Left kidney (tissue), 2 donors: ENCODE data around the gene LEPROT. TPM values are rescaled to one million over a fixed set of nuclear protein-coding genes. Genes with fewer than 3 reads are reported as not detected.
"Not testable (repeated sequence)": the region's sequence is repeated elsewhere in the genome, so short reads cannot be mapped to it uniquely, and the experiment has no call there.

ENCODE experiments used
- DNase-seq: peaks from one replicate; pipeline ENCODE4 v3.0.0-alpha.2; 2013
- polyA plus RNA-seq: library from polyadenylated mRNA; unstranded; fragments of 120-200 nt; gene quantifications from one replicate; pipeline ENCODE4 v1.2.1, GENCODE V29; 2013; ENCODE audit not compliant: insufficient read length

The LEPROT gene
- polyA plus RNA-seq, 1 donor, result 165 TPM

DNA sequence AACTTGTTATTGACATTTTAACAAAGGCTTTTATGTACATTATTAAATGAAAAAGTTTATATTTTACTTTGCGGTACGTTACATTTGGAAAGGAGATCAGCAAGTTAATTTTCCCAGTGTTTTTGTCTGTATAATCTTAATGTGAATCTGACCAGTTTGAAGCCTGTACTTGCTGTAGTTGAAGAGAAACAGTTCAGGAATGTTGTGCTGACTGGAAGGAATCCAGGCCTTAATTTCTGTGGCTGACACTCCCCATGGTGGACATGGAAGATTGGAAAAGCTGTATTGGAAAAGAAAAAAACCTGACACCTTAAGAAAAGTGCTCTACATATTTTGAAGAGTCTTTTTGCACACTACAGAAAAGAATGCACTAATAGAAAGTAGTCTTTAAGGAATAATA is 15.5 kb downstream of the LEPROT start:
- no peak for DNase-seq

GRCh38 chr1:65437616-65438015 is 17.1 kb downstream of the LEPROT start:
- no peak for DNase-seq

- DNase-seq, result no peak
Observed at GRCh38 chr1:65440322-65440900, 19.9 kb downstream of the LEPROT start.

GRCh38 chr1:65440915-65441314 is 20.4 kb downstream of the LEPROT start:
- no peak for DNase-seq

DNA sequence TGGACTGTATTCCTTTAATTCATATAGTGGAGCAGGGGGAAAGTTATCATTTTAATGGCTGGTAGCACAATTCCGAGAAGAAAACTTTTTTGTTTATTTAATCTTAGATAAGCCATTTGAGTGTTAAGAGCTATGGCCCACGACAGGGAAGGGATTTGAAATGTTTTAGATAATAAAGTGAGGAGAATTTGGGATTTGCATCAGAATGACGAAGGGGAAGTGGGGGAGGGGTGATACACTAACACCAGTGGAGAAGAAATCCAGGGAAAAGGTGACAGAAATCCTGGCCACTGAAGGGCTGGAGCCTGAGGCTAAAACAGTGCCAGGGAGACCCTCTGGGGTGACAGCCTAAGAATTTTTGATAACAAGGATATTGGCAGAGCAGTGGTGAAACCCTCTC is 21.0 kb downstream of the LEPROT start:
- no peak for DNase-seq

DNA sequence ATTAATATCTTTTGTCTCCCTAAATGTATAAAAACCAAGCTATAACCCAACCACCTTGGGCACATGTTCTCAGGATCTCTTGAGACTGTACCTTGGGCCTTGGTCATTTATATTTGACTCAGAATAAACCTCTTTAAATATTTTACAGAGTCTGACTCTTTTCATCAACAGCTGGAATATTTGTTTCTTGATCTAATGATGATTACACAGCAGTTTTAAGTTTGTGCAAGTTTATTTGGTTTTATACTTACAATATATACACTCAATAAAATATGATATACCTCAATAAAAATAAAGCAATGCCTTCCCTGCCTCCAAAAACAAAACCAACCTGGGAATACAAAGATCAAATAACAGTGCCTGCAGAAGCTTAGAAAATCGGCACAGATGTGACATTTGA is 22.0 kb downstream of the LEPROT start:
- no peak for DNase-seq

GRCh38 chr1:65443647-65444046 is 23.2 kb downstream of the LEPROT start:
- no peak for DNase-seq

- DNase-seq, result no peak
Observed at GRCh38 chr1:65444128-65444640, 23.7 kb downstream of the LEPROT start.

DNA sequence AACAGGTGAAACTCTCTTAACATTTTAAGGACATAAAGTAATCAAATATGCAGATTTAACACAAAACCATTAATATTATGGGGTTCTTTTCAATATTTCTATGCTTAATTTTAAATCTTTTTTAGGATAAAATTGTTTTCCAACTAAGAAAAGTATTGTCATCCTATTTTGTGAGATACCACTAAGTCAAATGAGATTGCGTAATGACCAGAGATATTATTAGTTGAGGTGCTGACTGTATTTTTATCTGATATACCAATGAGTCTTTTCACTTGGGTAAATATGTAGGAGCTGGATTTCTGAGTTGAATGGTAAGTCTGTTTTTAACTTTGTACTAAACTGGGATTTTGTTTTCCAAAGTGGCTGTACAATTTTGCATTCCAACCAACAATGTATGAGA is 25.4 kb downstream of the LEPROT start:
- DNase-seq, result no peak

DNA sequence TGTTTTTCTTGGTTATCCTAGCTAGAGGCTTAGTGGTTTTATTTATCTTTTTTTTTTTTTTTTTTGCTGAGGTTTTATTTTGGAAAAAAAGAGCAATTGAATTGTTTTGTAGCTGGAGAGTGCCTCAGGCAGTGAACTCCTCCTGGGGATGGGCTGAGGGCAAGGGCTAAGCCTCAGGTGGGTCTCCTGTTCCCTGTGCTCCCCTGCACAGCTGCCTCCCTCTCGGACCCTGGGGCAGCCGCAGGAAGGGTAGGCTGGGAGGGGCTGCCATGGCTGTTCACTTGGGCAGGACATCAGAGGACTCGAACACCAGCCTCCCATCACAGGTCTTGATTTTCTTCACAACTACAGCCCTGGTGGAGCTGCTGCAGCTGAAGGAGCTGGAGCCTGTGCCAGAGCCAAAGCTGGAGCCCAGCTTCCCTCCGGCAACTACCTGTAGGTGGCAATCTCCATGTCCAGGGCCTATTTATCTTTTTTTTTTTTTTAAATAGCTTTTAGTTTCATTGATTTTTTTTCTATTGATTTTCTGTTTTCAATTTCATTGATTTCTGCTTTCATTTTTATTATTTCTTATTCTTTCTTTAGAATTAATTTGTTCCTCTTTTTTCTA is 28.9 kb downstream of the LEPROT start:
- DNase-seq, result no peak

GRCh38 chr1:65455678-65456077 is 35.2 kb downstream of the LEPROT start:
- DNase-seq, result not testable (repeated sequence)

DNA sequence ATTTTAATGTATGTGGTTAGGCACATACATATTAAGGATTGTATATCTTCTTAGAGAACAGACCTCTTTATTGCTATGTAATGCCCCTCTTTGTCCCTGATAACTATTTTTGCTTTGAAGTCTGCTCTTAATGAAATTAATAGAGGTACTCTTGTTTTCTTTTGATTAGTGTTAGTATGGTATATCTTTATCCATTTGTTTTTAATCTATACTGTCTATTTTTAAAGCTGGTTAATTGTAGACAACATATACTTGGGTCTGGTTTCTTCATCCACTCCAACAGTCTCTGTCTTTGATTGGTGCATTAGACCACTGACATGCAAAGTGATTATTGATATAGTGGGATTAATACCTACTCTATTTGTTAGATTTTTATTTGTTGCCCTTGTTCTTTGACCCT is 36.0 kb downstream of the LEPROT start:
- DNase-seq, result no peak

GRCh38 chr1:65457868-65458267 is 37.4 kb downstream of the LEPROT start:
- no peak for DNase-seq

- no peak for DNase-seq
Observed at GRCh38 chr1:65458730-65459396, 38.4 kb downstream of the LEPROT start.

- DNase-seq, result no peak
Observed at GRCh38 chr1:65459397-65459768, 38.9 kb downstream of the LEPROT start.

GRCh38 chr1:65465837-65466236 is 45.4 kb downstream of the LEPROT start:
- not testable (repeated sequence) for DNase-seq

DNA sequence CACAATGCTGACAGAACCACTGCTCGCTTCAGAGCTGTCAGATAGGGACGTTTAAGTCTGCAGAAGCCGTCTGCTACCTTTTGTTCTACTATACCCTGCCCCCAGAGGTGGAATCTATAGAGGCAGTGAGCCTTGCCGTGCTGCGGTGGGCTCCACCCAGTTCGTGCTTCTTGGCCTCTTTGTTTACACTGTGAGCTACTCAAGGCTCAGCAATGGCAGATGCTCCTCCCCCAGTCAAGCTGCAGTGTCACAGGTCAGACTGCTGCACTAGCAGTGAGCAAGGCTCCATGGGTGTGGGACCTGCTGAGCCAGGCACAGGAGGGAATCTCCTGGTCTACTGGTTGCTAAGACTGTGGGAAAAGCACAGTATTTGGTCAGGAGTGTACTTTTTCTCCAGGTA is 47.1 kb downstream of the LEPROT start:
- DNase-seq, result no peak

DNA sequence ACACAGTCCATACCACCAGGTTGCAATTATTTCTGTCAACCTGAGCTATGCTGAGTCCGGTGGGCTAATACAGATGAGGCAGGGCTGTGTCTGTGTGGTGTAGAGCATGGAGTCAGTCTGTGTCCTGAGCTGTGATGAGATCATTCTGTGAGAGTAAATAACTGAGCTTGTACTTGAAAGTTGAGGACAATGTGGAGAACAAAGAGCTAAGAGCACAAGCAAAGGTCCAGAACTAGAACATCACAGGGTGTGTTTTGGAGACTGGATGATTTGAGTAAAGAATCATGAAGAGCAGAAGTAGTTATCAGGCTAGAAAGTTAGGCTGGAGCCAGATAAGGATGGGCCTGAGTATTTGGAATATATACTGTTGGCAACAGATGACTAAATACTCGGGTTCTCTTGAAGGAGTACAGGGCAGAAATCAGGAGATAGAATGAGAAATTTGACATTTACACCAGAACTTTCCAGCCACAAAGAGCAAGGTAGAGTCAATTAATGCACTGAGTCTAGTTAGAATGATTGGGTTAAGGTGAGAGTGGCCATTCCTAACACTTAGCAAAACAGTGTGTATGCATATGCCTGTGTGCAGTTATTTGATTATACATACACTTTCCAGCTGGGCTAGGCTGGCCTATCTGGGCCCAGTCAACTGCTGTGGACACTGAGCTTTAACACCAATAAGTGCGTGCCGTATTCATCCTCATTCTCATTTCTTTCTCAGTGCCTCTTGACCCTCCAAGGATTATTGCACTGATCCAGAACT is 48.8 kb downstream of the LEPROT start:
- no peak for DNase-seq

GRCh38 chr1:65469889-65470340 is 49.4 kb downstream of the LEPROT start:
- no peak for DNase-seq

DNA sequence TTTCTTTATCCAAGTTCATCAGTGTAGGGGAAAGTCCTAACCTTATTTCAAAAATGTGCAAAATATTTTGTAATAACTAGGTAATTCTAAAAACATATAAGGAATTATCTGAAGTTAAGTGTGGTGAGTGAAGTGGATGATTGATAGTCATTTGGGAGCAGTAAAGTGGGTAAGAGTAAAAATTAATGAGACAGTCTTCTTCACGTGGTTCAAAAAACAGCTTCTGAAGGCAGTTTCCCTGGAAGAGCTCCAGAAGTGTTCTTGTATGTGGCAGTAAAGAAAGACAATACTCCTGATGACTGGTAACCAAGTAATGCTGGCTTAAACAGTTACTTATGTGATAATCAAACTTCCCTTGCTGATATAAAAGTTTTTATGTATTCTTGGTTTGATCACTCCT is 50.3 kb downstream of the LEPROT start:
- no peak for DNase-seq

DNA sequence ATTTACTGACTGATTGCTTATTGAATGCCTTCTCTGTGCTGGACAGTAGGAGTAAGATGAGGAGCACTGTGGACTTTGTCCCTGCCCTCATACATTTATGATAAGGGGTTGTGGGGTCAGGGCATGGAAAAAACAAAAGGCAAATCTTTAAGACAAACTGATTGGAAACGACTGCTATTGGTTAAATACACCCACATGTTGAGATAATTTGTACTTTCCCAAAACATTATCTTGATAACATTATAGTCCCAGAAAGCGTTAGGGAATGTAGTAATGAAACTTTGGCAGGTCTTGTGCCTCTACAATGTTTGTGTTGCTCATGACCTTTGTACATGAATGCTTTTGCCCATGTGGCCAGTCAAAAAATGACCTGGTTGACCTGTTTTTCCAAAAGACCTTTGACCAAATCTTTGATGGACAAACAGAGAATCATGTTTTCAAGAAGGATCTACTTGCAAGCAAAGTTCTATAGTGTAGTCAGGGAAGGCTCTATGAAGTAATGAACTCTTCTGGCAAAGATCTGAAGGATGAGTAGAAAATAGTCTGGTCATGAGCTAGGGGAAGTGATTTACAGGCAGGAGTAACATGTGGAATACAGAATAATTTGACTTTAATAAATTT is 50.9 kb downstream of the LEPROT start:
- no peak for DNase-seq

DNA sequence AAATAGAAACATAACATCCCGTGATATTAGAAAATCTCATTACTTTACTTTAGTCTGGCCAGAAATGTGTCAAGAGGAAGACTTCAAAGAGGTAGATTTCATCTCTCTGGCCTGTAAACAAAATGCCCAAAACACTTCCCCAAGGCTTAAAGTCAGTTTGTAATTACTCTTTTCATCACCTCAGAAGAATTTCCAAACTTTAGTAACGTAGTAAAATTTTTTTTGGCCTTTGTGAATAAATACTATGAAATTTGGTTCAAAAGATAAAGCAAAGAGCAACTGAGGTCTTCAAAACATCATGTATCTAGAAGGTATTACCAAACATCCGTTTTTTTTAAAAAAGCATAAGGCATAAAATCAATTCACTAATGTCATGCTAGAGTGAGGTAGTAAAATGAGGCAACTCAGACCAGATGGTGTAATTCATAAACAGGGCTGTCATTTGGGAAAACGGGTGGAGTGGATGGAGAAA is 51.4 kb downstream of the LEPROT start:
- DNase-seq, result no peak
